GM18505 (cell line): ENCODE measurements around the gene CLEC12A.
A peak's percentile ranks its signal among the peaks of the same experiment; 100 is the strongest.
"Not testable (repeated sequence)": the region's sequence is repeated elsewhere in the genome, so short reads cannot be mapped to it uniquely, and the experiment has no call there.

Experiments
- ATAC-seq: cut with Tn5 transposase; IDR thresholded peaks from one replicate; pipeline ENCODE4 v1.9.1; 2021; ENCODE audit not compliant: unreplicated experiment
- POLR2A ChIP-seq: IDR thresholded peaks from 4 replicates; pipeline ENCODE4 v1.6.1; 2011; ENCODE audit warnings: borderline replicate concordance; ENCODE audit not compliant: insufficient read depth, insufficient read length; ENCODE audit errors: extremely low read depth

CLEC12A gene

GRCh38 chr12:9948606-9949296, 22.5 kb upstream of the CLEC12A start:
- ATAC-seq = peak; percentile 88
- TF ChIP-seq POLR2A = no peak

GRCh38 chr12:9951026-9951675, 20.1 kb upstream of the CLEC12A start:
- no peak for TF ChIP-seq POLR2A
- no peak for ATAC-seq

- not testable (repeated sequence) for ATAC-seq
These were observed 18.1 kb upstream of the CLEC12A start for GRCh38 chr12:9952954-9953729.

- ATAC-seq = no peak
- no peak for TF ChIP-seq POLR2A
These were observed 13.4 kb upstream of the CLEC12A start for GRCh38 chr12:9957834-9958233.

GRCh38 chr12:9960590-9960989, 10.6 kb upstream of the CLEC12A start:
- ATAC-seq = no peak
- no peak for TF ChIP-seq POLR2A

- TF ChIP-seq POLR2A = no peak
- no peak for ATAC-seq
These were observed 10.1 kb upstream of the CLEC12A start for GRCh38 chr12:9961106-9961505.

GRCh38 chr12:9961901-9962300, 9.3 kb upstream of the CLEC12A start:
- ATAC-seq = no peak
- TF ChIP-seq POLR2A = no peak

- TF ChIP-seq POLR2A = no peak
- no peak for ATAC-seq
These were observed 1.5 kb upstream of the CLEC12A start for GRCh38 chr12:9969673-9970072.

GRCh38 chr12:9973949-9974348, 2.7 kb downstream of the CLEC12A start:
- no peak for ATAC-seq
- no peak for TF ChIP-seq POLR2A

GRCh38 chr12:9974731-9975130, 3.5 kb downstream of the CLEC12A start:
- not testable (repeated sequence) for ATAC-seq

- ATAC-seq = no peak
- no peak for TF ChIP-seq POLR2A
These were observed 4.4 kb downstream of the CLEC12A start for GRCh38 chr12:9975614-9976013.

GRCh38 chr12:9976626-9977025, 5.4 kb downstream of the CLEC12A start:
- not testable (repeated sequence) for ATAC-seq

- no peak for ATAC-seq
- no peak for TF ChIP-seq POLR2A
These were observed 6.7 kb downstream of the CLEC12A start for GRCh38 chr12:9977916-9978315.

GRCh38 chr12:9980126-9980525, 8.9 kb downstream of the CLEC12A start:
- no peak for TF ChIP-seq POLR2A
- ATAC-seq = no peak

GRCh38 chr12:9991876-9992275, 20.7 kb downstream of the CLEC12A start:
- no peak for TF ChIP-seq POLR2A
- no peak for ATAC-seq

- TF ChIP-seq POLR2A = no peak
- ATAC-seq = no peak
These were observed 21.1 kb downstream of the CLEC12A start for GRCh38 chr12:9992296-9992695.
